Measurements from ENCODE around the gene ESR2.

Gene ESR2

DNA sequence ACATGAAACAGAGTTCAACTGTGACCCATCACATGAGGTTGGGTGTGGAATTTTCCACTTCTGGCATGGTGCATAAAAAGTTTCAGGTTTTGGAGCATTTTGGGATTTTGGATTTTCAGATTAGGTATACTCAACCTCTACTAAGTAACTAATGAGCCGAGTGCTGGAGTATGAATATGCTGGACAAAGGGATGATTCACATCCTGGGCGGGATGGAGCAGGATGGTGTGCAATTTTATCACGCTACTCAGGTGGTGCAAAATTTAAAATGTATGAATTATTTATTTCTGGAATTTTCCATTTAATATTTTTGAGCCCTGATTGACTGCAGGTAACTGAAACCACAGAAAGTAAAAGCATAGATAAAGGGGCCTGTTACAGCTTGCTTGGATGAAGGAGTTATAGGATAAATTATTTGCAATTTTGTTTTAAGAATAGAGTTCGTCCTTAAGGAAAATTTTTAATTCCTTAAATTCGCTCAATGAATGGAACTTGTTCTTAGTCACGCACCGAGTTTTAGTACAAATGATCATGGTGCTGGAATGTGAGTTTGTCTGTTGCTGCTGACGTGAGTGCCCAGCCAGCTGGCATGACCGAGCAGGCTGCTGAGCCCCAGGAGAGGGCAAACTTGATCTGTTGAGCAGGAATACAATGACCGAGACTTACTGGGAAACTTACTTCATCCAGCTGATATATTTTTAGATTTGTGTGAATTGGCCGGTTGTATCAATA is 176.3 kb downstream of the ESR2 start:
- ATAC-seq (no peak), DNase-seq (no peak)
- no peak overlapping the region for H3K4me3 Mint-ChIP-seq
- H3K27me3 Mint-ChIP-seq, result no peaks in the 10 kb centered on the region
- H3K27ac Mint-ChIP-seq, result peak overlapping the region; percentile 41 to 62
- no peaks in the 10 kb centered on the region for H3K4me1 Mint-ChIP-seq
- no peaks in the 10 kb centered on the region for H3K9me3 Mint-ChIP-seq

- Mint-ChIP-seq H3K27me3 (no peaks in the 10 kb centered on the region), H3K27ac (peak overlapping the region in 1 of 2 donors; percentile 1)
- ATAC-seq, result no peak
Observed at GRCh38 chr14:64115401-64115800, 178.8 kb downstream of the ESR2 start.

DNA sequence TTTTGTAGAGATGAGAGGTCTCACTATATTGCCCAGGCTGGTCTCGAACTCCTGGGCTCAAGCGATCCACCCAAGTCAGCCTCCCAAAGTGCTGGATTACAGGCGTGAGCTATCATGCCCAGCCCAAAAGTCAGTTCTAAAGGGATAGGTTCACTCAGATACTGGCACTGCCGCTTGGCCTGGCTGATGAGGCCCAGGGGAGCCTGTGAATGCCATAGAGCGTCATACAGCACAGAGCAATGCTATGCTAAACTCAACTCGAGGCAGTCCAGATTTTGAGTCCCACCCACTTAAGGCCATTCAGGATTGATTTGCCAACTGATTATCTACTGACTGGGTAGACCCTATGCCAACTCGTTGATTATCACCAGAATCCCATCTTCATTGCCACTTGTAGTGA is 179.4 kb downstream of the ESR2 start:
- H3K27ac Mint-ChIP-seq, result no peak overlapping the region
- H3K4me1 Mint-ChIP-seq, result no peaks in the 10 kb centered on the region
- ATAC-seq (no peak), DNase-seq (no peak)
- H3K9me3 Mint-ChIP-seq, result no peaks in the 10 kb centered on the region
- no peaks in the 10 kb centered on the region for H3K27me3 Mint-ChIP-seq
- no peak overlapping the region for H3K4me3 Mint-ChIP-seq

More at GRCh38 chr14:64115401-64115800, 178.8 kb downstream of the ESR2 start:
- Mint-ChIP-seq H3K9me3 (no peaks in the 10 kb centered on the region), H3K4me1 (no peaks in the 10 kb centered on the region), H3K4me3 (no peak overlapping the region)
- no peak for DNase-seq

- Mint-ChIP-seq H3K27ac (no peak overlapping the region), H3K27me3 (no peaks in the 10 kb centered on the region), H3K4me1 (no peaks in the 10 kb centered on the region), H3K9me3 (no peaks in the 10 kb centered on the region), H3K4me3 (no peak overlapping the region)
- DNase-seq, result no peak
- ATAC-seq, result no peak
Observed at GRCh38 chr14:64114166-64114565, 180.0 kb downstream of the ESR2 start.

DNA sequence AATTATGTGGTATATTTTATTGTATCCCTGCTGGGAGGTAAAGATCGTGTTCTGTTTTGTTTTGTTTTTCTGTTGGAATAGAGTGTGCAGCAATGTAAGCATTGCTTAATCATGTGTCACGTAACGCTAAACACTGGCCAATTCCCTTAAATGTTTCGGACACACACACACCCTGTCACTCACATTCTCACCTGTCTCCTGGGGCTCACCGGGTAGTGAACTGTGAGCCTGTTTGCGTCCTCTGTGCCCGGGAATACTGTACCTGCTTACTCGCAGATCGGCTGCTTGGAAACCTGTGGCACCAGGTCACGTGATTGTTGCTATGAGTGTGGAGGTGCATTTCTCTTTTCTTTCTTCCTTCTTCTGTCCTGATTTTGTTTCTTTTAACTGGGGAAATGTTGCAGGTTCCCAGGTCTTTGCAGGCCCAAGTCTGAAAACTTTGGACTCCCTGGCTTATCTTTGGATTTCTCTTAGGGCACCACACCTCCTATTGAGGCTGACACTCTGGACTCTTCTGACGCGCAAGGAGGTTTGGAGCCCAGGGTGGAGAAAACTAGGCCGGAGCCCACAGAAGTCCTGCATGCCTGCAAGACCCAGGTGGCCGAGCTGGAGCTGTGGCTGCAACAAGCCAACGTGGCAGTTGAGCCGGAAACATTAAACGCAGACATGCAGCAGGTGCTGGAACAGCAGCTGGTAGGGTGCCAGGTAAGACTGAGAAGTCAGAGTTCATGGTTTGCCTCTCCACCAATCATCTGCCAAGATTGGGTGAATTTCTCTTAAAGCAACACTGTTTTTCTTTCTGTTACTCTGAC is 181.1 kb downstream of the ESR2 start:
- Mint-ChIP-seq H3K27me3 (no peaks in the 10 kb centered on the region), H3K4me1 (no peaks in the 10 kb centered on the region), H3K4me3 (no peak overlapping the region), H3K27ac (no peak overlapping the region), H3K9me3 (no peaks in the 10 kb centered on the region)
- ATAC-seq, result no peak
- no peak for DNase-seq

DNA sequence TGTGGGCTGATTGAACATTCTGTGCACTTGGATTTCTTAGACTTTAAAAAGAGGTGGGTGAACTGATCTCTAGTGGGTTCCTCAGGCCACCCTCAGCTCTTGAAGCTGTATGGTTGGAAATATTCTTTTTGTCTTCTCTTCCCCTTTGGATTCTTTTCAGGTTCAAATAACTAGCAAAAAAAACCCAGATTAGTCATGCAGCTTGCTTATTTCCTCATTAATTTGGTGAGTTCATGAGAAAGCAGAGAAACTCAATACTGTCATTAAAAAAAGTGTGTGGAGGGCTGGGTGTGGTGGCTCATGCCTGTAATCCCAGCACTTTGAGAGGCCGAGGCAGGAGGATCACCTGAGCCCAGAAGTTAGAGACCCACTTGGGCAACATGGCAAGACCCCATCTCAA is 183.4 kb downstream of the ESR2 start:
- H3K4me1 Mint-ChIP-seq, result no peaks in the 10 kb centered on the region
- no peak for ATAC-seq
- H3K27me3 Mint-ChIP-seq, result no peaks in the 10 kb centered on the region
- H3K9me3 Mint-ChIP-seq, result no peaks in the 10 kb centered on the region
- no peak for DNase-seq
- peak overlapping the region in 1 of 2 donors; percentile 67 for H3K27ac Mint-ChIP-seq
- H3K4me3 Mint-ChIP-seq, result no peak overlapping the region

- no peaks in the 10 kb centered on the region for H3K27me3 Mint-ChIP-seq
- H3K27ac Mint-ChIP-seq, result peak overlapping the region in 1 of 2 donors; percentile 19
- DNase-seq (no peak), ATAC-seq (no peak)
- H3K9me3 Mint-ChIP-seq, result no peaks in the 10 kb centered on the region
- H3K4me1 Mint-ChIP-seq, result no peaks in the 10 kb centered on the region
- H3K4me3 Mint-ChIP-seq, result no peak overlapping the region
Observed at GRCh38 chr14:64109819-64110554, 184.2 kb downstream of the ESR2 start.

- no peak for ATAC-seq
- Mint-ChIP-seq H3K27ac (no peak overlapping the region), H3K27me3 (no peaks in the 10 kb centered on the region), H3K4me3 (no peak overlapping the region), H3K4me1 (no peaks in the 10 kb centered on the region), H3K9me3 (no peaks in the 10 kb centered on the region)
- DNase-seq, result no peak
Observed at GRCh38 chr14:64107438-64107837, 186.7 kb downstream of the ESR2 start.

DNA sequence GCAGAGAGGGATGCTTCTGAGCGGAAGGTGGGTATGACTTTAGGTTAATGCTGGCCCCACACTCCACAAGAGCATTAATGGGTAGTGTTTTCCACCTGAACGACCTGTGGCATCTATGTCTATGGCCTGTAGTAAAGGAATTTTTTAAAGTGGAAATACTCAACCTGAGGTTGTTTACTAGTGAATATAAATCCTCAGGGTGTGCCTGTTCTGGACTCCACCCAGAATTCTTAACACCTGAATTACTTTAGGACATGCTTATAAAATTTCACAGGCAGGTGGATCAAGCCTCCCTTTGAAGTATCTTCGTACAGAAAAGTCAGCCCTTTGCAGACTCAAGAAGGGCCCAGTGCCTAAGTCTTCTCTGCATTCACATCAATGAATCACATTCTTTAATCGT is 196.1 kb downstream of the ESR2 start:
- no peak overlapping the region for H3K4me3 Mint-ChIP-seq
- no peak overlapping the region for H3K27ac Mint-ChIP-seq
- H3K4me1 Mint-ChIP-seq, result no peaks in the 10 kb centered on the region
- no peaks in the 10 kb centered on the region for H3K27me3 Mint-ChIP-seq
- no peaks in the 10 kb centered on the region for H3K9me3 Mint-ChIP-seq
- ATAC-seq (no peak), DNase-seq (no peak)

- no peak overlapping the region for H3K27ac Mint-ChIP-seq
- DNase-seq (no peak), ATAC-seq (no peak)
- no peak overlapping the region for H3K4me3 Mint-ChIP-seq
- H3K27me3 Mint-ChIP-seq, result no peaks in the 10 kb centered on the region
- H3K4me1 Mint-ChIP-seq, result no peaks in the 10 kb centered on the region
- H3K9me3 Mint-ChIP-seq, result no peaks in the 10 kb centered on the region
Observed at GRCh38 chr14:64095620-64096019, 198.6 kb downstream of the ESR2 start.

- Mint-ChIP-seq H3K4me3 (no peak overlapping the region), H3K9me3 (no peaks in the 10 kb centered on the region), H3K27ac (no peak overlapping the region), H3K27me3 (no peaks in the 10 kb centered on the region), H3K4me1 (no peaks in the 10 kb centered on the region)
- ATAC-seq (no peak), DNase-seq (no peak)
Observed at GRCh38 chr14:64092940-64093339, 201.2 kb downstream of the ESR2 start.

- DNase-seq, result no peak
- Mint-ChIP-seq H3K9me3 (no peaks in the 10 kb centered on the region), H3K4me1 (no peaks in the 10 kb centered on the region), H3K27me3 (no peaks in the 10 kb centered on the region), H3K27ac (no peak overlapping the region), H3K4me3 (no peak overlapping the region)
- no peak for ATAC-seq
Observed at GRCh38 chr14:64092338-64092737, 201.8 kb downstream of the ESR2 start.

GRCh38 chr14:64091217-64091616 is 203.0 kb downstream of the ESR2 start:
- DNase-seq, result no peak
- H3K27ac Mint-ChIP-seq, result no peak overlapping the region

GRCh38 chr14:64089920-64090319 is 204.3 kb downstream of the ESR2 start:
- ATAC-seq (no peak), DNase-seq (no peak)
- no peaks in the 10 kb centered on the region for H3K27me3 Mint-ChIP-seq
- H3K4me1 Mint-ChIP-seq, result no peaks in the 10 kb centered on the region
- H3K27ac Mint-ChIP-seq, result no peak overlapping the region
- H3K4me3 Mint-ChIP-seq, result no peak overlapping the region
- H3K9me3 Mint-ChIP-seq, result no peaks in the 10 kb centered on the region

More at GRCh38 chr14:64091217-64091616, 203.0 kb downstream of the ESR2 start:
- H3K27me3 Mint-ChIP-seq, result no peaks in the 10 kb centered on the region
- no peaks in the 10 kb centered on the region for H3K4me1 Mint-ChIP-seq
- no peak overlapping the region for H3K4me3 Mint-ChIP-seq
- H3K9me3 Mint-ChIP-seq, result no peaks in the 10 kb centered on the region
- no peak for ATAC-seq

- ATAC-seq (no peak), DNase-seq (no peak)
- Mint-ChIP-seq H3K27ac (no peak overlapping the region), H3K4me1 (no peaks in the 10 kb centered on the region), H3K27me3 (no peaks in the 10 kb centered on the region), H3K4me3 (no peak overlapping the region), H3K9me3 (no peaks in the 10 kb centered on the region)
Observed at GRCh38 chr14:64088647-64088964, 205.6 kb downstream of the ESR2 start.

DNA sequence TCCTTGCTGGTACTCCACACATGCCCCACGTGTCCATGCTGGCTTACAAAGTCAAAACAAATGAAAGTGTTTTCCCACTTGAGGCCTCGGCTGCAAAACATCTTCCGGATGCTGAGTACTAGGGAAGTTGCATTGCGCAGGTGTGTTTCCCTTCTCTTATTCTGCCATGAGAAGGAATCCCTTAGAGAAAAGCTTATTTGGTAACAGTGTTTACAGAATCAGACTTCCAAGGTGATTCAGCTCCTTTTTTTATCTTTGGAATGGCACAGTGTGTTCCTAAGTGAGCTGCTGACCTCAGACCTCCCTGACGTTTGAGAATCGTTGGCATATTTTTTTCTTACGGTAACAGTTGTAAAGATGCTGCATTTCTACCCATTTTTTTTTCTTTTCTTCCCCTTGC is 211.3 kb downstream of the ESR2 start:
- DNase-seq (no peak), ATAC-seq (no peak)
- Mint-ChIP-seq H3K4me3 (no peak overlapping the region), H3K4me1 (no peaks in the 10 kb centered on the region), H3K27ac (no peak overlapping the region), H3K27me3 (no peaks in the 10 kb centered on the region), H3K9me3 (no peaks in the 10 kb centered on the region)
